ENCODE measurements around the gene CAPN9.
"Not testable (repeated sequence)": the region's sequence is repeated elsewhere in the genome, so short reads cannot be mapped to it uniquely, and the experiment has no call there.

Gene CAPN9, protein sequence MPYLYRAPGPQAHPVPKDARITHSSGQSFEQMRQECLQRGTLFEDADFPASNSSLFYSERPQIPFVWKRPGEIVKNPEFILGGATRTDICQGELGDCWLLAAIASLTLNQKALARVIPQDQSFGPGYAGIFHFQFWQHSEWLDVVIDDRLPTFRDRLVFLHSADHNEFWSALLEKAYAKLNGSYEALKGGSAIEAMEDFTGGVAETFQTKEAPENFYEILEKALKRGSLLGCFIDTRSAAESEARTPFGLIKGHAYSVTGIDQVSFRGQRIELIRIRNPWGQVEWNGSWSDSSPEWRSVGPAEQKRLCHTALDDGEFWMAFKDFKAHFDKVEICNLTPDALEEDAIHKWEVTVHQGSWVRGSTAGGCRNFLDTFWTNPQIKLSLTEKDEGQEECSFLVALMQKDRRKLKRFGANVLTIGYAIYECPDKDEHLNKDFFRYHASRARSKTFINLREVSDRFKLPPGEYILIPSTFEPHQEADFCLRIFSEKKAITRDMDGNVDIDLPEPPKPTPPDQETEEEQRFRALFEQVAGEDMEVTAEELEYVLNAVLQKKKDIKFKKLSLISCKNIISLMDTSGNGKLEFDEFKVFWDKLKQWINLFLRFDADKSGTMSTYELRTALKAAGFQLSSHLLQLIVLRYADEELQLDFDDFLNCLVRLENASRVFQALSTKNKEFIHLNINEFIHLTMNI

DNA sequence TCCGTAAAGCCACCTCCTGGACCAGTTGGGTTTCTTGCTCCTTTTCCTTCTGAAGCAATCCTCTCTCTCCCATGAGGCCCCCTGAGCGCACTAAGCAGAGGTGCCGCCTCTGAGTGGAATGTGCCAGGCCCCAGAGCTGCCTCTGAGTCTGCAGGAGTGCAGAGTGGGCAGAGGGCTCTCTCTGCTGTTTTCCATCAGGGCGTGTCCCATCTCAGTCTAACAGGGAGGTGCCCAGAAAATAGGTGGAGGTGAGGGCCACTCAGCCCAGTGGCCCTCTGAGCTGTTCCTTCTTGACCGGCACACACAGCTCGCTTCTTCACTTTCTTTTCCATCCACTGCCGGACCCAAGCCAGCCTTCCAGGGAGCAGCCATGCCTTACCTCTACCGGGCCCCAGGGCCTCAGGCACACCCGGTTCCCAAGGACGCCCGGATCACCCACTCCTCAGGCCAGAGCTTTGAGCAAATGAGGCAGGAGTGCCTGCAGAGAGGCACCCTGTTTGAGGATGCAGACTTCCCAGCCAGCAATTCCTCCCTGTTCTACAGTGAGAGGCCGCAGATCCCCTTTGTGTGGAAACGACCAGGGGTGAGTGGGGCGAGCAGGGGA is at the start of gene CAPN9:
Gene CAPN9 (plus strand): TSS at position 262 of the 604 bp plus-strand sequence. CDS start 109 bp downstream, at position 371.
- Mint-ChIP-seq H3K36me3 (no peaks in the 10 kb centered on the region), H3K27me3 (peaks cover 2% of the 10 kb centered on the region), H3K27ac (no peak within 1 kb of the TSS), H3K9me3 (ENCODE audit: low read depth) (no peaks in the 10 kb centered on the region), H3K4me1 (ENCODE audit: low read depth) (no peaks in the 10 kb centered on the region), H3K4me3 (no peak within 1 kb of the TSS)

- Mint-ChIP-seq H3K27me3 (peaks cover 2% of the 10 kb centered on the region), H3K36me3 (no peaks in the 10 kb centered on the region), H3K9me3 (ENCODE audit: low read depth) (no peaks in the 10 kb centered on the region), H3K4me1 (ENCODE audit: low read depth) (peaks cover 2% of the 10 kb centered on the region), H3K4me3 (no peak overlapping the region), H3K27ac (no peak overlapping the region)
Measured at GRCh38 chr1:230698130-230698529, 49.1 kb upstream of the CAPN9 start.

DNA sequence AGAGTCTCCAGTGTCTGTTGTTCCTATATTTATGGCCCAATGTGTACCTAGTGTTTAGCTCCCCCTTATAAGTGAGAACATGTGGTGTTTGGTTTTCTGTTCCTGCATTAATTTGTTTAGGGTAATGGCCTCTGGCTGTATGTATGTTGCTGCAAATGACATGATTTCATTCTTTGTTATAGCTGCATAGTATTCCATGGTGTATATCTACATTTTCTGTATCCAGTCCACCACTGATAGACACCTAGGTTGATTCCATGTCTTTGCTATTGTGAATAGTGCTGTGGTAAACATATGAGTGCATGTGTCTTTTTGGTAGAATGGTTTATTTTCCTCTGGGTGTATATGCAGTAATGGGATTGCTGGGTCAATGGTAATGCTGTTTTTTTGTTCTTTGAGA is 48.2 kb upstream of the CAPN9 start:
- H3K27ac Mint-ChIP-seq; H3K36me3 Mint-ChIP-seq; H3K27me3 Mint-ChIP-seq; H3K9me3 Mint-ChIP-seq (ENCODE audit: low read depth); H3K4me1 Mint-ChIP-seq (ENCODE audit: low read depth); H3K4me3 Mint-ChIP-seq: not testable (repeated sequence)

DNA sequence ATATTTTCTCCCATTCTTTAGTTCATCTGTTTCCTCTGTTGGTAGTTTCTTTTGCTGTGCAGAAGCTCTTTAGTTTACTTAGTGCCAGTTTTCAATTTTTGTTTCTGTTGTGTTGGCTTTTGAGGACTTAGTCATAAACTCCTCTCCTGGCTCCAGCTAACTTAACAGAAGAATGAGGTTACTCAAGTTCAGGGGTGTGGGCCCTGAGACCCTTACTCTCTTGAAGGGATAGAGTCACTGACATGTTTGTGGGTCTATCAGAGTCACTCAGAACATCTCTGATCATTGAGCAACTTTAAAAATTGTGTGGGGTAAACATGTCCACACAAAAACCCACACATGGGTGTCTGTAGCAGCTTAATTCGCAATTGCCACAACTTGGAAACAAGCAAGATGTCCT is 47.5 kb upstream of the CAPN9 start:
- Mint-ChIP-seq H3K36me3 (no peaks in the 10 kb centered on the region), H3K9me3 (ENCODE audit: low read depth) (no peaks in the 10 kb centered on the region), H3K4me3 (no peak overlapping the region)

GRCh38 chr1:230700132-230700531 is 47.1 kb upstream of the CAPN9 start:
- Mint-ChIP-seq H3K4me3 (no peak overlapping the region), H3K27me3 (peaks cover 2% of the 10 kb centered on the region), H3K4me1 (ENCODE audit: low read depth) (no peaks in the 10 kb centered on the region), H3K36me3 (no peaks in the 10 kb centered on the region), H3K27ac (no peak overlapping the region), H3K9me3 (ENCODE audit: low read depth) (no peaks in the 10 kb centered on the region)

More for the DNA sequence above, 47.5 kb upstream of the CAPN9 start:
- H3K4me1 Mint-ChIP-seq (ENCODE audit: low read depth), result no peaks in the 10 kb centered on the region
- H3K27ac Mint-ChIP-seq, result no peak overlapping the region
- peaks cover 2% of the 10 kb centered on the region for H3K27me3 Mint-ChIP-seq

DNA sequence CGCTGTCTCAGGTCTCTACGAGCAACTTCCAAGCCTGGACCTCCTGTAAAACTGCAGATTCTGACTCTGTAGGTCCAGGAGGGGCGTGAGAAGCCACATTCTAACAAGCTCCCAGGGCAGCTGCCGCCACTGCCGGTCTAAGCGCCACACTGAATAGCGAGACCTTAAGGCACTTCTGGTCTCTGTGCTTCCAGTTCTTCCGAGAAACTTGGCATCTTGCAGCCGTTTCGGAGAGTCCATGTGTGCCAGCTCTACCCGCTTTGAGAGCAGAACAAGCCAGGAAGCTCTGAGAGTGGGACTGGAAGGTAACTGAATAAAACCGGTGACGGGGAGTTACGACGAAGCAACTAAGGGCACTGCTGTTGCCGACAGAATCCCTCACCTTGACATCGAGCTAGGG is 45.8 kb upstream of the CAPN9 start:
- H3K4me1 Mint-ChIP-seq (ENCODE audit: low read depth), result no peaks in the 10 kb centered on the region
- no peaks in the 10 kb centered on the region for H3K36me3 Mint-ChIP-seq
- no peak overlapping the region for H3K4me3 Mint-ChIP-seq

DNA sequence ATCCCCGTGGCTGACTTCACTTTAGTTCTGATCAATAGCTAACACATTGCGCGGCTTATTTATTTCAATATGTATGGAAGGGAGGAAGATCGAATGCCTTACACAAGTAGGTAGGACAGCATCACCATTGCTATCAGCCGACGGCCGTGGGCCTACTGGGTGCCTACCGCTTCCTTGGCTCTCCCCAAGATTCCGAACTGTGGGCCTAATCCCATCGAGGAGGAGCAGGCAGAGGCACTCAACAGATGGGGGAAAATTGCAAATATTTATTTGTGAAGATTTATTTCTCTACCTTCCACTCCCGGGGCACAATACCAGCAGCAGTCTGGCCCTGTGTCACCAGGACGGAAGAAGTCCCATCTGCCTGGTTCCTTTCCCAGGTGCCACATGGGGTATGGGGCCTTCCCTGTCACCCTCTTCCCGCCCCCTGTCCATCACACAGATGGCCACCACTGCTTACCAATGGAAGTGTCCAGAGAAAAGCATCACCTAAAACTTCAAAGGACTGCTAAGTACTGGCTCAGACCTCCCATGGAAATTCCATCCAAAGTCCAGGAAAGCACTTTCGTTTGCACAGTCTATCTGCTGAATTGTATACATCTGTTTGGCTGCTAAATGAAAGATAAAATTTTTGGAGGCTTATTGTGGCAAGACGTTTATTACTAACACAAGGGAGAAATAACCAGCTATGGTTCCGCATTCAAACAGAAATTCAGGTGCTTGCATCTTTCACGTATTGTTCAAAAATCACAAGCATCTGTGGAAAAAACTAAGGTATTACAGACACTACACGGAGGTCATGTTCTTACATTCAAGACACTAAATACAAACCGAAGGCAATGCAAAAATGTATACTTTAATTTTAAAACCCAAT is 45.1 kb upstream of the CAPN9 start:
- no peaks in the 10 kb centered on the region for H3K4me1 Mint-ChIP-seq (ENCODE audit: low read depth)
- H3K27me3 Mint-ChIP-seq, result peaks cover 5% of the 10 kb centered on the region
- H3K36me3 Mint-ChIP-seq, result no peaks in the 10 kb centered on the region
- no peak overlapping the region for H3K4me3 Mint-ChIP-seq
- no peaks in the 10 kb centered on the region for H3K9me3 Mint-ChIP-seq (ENCODE audit: low read depth)
- H3K27ac Mint-ChIP-seq, result no peak overlapping the region

More for the DNA sequence above, 45.8 kb upstream of the CAPN9 start:
- Mint-ChIP-seq H3K27me3 (peaks cover 2% of the 10 kb centered on the region), H3K27ac (no peak overlapping the region), H3K9me3 (ENCODE audit: low read depth) (no peaks in the 10 kb centered on the region)

- H3K9me3 Mint-ChIP-seq (ENCODE audit: low read depth), result no peaks in the 10 kb centered on the region
- H3K4me1 Mint-ChIP-seq (ENCODE audit: low read depth), result no peaks in the 10 kb centered on the region
- peaks cover 7% of the 10 kb centered on the region for H3K27me3 Mint-ChIP-seq
- H3K4me3 Mint-ChIP-seq, result no peak overlapping the region
- no peaks in the 10 kb centered on the region for H3K36me3 Mint-ChIP-seq
- H3K27ac Mint-ChIP-seq, result no peak overlapping the region
Measured at GRCh38 chr1:230702934-230703678, 44.1 kb upstream of the CAPN9 start.

DNA sequence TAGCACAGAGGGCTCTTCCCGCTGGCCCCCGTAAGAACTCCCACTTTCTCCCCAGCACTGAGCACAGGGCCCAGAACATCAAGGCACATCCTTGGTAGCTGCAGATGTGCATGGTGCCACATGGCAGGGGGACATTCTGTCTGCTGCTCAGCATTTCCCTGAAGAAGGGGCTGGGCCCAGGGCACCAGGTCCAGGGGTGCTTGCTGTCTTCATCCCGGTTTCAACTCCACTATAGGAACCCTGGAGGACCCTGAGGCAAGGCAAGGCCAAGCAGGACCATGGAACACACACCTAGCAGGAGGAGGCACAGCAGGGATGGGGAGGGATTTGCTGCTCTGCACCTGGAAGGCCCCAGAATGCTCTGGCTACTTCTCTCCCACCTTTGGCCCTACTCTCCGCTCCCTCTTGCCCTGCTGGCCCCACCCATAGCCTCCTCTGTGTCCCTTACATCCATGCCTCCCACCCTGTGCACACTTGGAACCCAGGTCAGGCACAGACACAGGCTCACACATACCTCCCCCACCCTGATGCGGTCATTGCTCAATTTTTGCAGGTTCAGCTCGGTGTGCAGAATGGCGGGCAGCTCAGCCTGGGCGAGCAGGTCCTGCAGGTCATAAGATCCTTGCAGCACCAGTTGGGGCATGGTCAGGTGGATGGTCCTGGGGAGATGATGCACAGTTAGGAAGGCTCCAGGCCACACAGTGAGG is 43.4 kb upstream of the CAPN9 start:
- Mint-ChIP-seq H3K4me1 (ENCODE audit: low read depth) (no peaks in the 10 kb centered on the region), H3K9me3 (ENCODE audit: low read depth) (no peaks in the 10 kb centered on the region), H3K36me3 (no peaks in the 10 kb centered on the region), H3K27me3 (peaks cover 9% of the 10 kb centered on the region), H3K4me3 (no peak overlapping the region), H3K27ac (no peak overlapping the region)

- Mint-ChIP-seq H3K27ac (no peak overlapping the region), H3K9me3 (ENCODE audit: low read depth) (no peaks in the 10 kb centered on the region), H3K4me3 (no peak overlapping the region), H3K27me3 (peaks cover 9% of the 10 kb centered on the region), H3K4me1 (ENCODE audit: low read depth) (no peaks in the 10 kb centered on the region), H3K36me3 (no peaks in the 10 kb centered on the region)
Measured at GRCh38 chr1:230704830-230705229, 42.4 kb upstream of the CAPN9 start.

DNA sequence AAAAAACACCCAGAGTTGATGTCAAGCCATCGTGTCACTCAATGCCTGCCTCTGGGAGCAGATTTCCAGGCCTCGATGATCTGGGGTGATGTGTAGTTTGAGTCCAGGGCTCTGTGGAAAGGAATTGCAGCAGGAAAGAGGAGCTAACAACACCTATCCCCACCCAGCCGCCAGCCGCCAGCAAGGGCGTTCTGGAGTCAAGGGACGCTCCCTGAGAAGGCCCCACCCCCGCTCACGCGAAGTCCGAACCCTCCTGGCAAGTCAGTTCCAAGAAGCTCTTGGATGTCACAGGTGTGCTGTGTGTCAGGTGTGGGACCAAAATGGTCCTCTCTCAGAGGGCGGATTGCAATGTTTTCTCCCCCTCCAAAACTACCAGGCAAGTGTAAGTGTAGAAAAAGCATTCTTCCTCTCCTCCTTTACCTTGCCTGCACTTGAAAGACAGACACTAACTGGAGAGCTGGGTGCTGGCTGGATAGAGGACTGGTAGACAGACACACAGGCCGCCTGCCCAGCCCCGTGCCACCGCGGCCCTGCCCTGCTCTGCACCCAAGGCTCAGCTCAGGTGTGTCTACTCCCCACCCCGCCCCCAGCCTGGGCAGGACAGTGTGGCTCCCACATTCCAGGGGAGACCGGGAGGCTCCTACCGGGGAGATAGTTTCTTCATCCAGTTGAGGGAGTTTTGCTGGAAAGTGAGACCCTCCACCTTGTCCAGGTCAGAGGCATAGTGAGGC is 41.7 kb upstream of the CAPN9 start:
- no peaks in the 10 kb centered on the region for H3K4me1 Mint-ChIP-seq (ENCODE audit: low read depth)
- H3K36me3 Mint-ChIP-seq, result no peaks in the 10 kb centered on the region
- H3K9me3 Mint-ChIP-seq (ENCODE audit: low read depth), result no peaks in the 10 kb centered on the region
- H3K27ac Mint-ChIP-seq, result no peak overlapping the region
- no peak overlapping the region for H3K4me3 Mint-ChIP-seq
- H3K27me3 Mint-ChIP-seq, result peaks cover 7% of the 10 kb centered on the region

- no peaks in the 10 kb centered on the region for H3K36me3 Mint-ChIP-seq
- no peaks in the 10 kb centered on the region for H3K9me3 Mint-ChIP-seq (ENCODE audit: low read depth)
- peaks cover 7% of the 10 kb centered on the region for H3K27me3 Mint-ChIP-seq
- no peak overlapping the region for H3K27ac Mint-ChIP-seq
- H3K4me1 Mint-ChIP-seq (ENCODE audit: low read depth), result no peaks in the 10 kb centered on the region
- no peak overlapping the region for H3K4me3 Mint-ChIP-seq
Measured at GRCh38 chr1:230706020-230706699, 41.0 kb upstream of the CAPN9 start.

All from activated naive CD8-positive, alpha-beta T cell (primary cell).